NCI-H1092 (cell line): ENCODE results near the gene FAT2.
"Not testable (repeated sequence)": the region's sequence is repeated elsewhere in the genome, so short reads cannot be mapped to it uniquely, and the experiment has no call there.

ENCODE experiments used
- DNase-seq: peaks from one replicate; lab custom pipeline; 2025; lab: John Stamatoyannopoulos, UW

Gene FAT2

GRCh38 chr5:151614565-151614964, 23.4 kb upstream of the FAT2 start:
- DNase-seq: no peak

- no peak for DNase-seq
Measured at GRCh38 chr5:151612689-151613427, 21.7 kb upstream of the FAT2 start.

GRCh38 chr5:151611127-151611775, 20.1 kb upstream of the FAT2 start:
- DNase-seq: no peak

GRCh38 chr5:151608522-151608921, 17.4 kb upstream of the FAT2 start:
- no peak for DNase-seq

GRCh38 chr5:151607304-151607703, 16.2 kb upstream of the FAT2 start:
- DNase-seq: no peak

GRCh38 chr5:151605559-151605958, 14.4 kb upstream of the FAT2 start:
- no peak for DNase-seq

GRCh38 chr5:151602806-151603205, 11.7 kb upstream of the FAT2 start:
- DNase-seq: no peak

- DNase-seq: no peak
Measured at GRCh38 chr5:151601391-151601790, 10.3 kb upstream of the FAT2 start.

GRCh38 chr5:151600069-151600665, 9.0 kb upstream of the FAT2 start:
- DNase-seq: no peak

- DNase-seq: no peak
Measured at GRCh38 chr5:151598984-151599383, 7.9 kb upstream of the FAT2 start.

- no peak for DNase-seq
Measured at GRCh38 chr5:151598549-151598948, 7.4 kb upstream of the FAT2 start.

- DNase-seq: no peak
Measured at GRCh38 chr5:151597749-151598148, 6.6 kb upstream of the FAT2 start.

GRCh38 chr5:151596828-151597539, 5.9 kb upstream of the FAT2 start:
- DNase-seq: no peak

- DNase-seq: no peak
Measured at GRCh38 chr5:151595411-151595826, 4.3 kb upstream of the FAT2 start.

- DNase-seq: no peak
Measured at GRCh38 chr5:151592855-151593408, 1.8 kb upstream of the FAT2 start.

- no peak for DNase-seq
Measured at GRCh38 chr5:151589878-151590570, 1.1 kb downstream of the FAT2 start.

GRCh38 chr5:151587796-151588555, 3.2 kb downstream of the FAT2 start:
- DNase-seq: no peak

- DNase-seq: no peak
Measured at GRCh38 chr5:151585970-151586369, 5.2 kb downstream of the FAT2 start.

- not testable (repeated sequence) for DNase-seq
Measured at GRCh38 chr5:151585344-151585743, 5.8 kb downstream of the FAT2 start.

- DNase-seq: no peak
Measured at GRCh38 chr5:151584057-151584937, 6.8 kb downstream of the FAT2 start.
